SK-N-MC (cell line): ENCODE measurements around the gene ASGR1.

Experiments used
- EZH2 ChIP-seq: fragments of 200-600 bp; sonication (generic); IDR thresholded peaks from one replicate; pipeline ENCODE4 v1.6.1; 2017; ENCODE audit warnings: antibody characterized with exemption
- POLR2AphosphoS5 ChIP-seq: IDR thresholded peaks from 2 replicates; pipeline ENCODE4 v1.6.1; 2012; ENCODE audit warnings: mild to moderate bottlenecking, low read depth, low read length, borderline replicate concordance

DNA sequence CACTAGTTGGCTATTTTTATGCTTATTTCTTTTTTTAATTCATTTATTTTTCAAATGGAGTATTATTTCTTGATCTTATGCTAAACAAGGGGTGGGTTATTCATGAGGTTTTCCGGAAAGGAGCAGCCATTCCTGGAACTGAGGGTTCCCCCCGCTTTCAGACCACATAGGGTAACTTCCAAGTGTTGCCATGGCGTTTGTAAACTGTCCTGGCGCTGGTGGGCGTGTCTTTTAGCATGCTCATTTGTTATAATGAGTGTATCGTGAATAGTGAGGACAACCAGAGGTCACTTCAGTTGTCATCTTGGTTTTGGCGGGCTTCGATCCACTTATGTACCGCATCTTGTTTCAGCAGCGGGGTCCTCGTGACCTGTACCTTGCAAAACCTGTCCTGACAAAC, 35.0 kb downstream of the ASGR1 start:
- no peak for TF ChIP-seq POLR2AphosphoS5
- TF ChIP-seq EZH2 = no peak
